NCI-H526 treated with DMSO at 0.1 percent for 48 hours (cell line): ENCODE measurements around the gene HIGD1B.

Experiments
- DNase-seq: peaks from one replicate; lab custom pipeline; 2025; lab: John Stamatoyannopoulos, UW

HIGD1B gene

DNA sequence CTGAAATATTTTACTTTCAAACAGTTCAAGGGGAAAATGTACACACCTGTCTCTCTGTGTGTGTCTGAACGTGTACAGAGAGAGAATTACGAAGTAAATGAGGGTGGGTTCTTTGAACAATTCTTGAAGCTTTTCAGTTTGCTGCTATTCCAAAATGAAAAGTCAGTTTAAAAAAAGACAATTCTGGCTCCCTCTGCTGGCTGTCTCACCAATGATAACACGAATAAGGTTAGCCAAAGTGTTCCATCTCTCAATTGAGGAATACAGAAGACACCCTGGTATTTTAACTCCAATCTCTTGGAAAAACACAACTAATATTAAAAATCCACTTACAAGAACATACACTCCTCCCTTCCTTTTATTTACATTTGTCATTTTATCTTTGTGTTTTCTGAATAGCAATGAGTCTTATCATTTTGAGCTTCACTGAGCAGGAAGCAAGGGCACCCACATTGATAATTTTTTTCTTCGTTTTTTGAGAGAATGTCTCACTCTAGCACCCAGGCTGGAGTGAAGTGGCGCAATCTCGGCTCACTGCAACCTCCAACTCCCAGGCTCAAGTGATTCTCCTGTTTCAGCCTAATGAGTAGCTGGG lies 31.0 kb downstream of the HIGD1B start:
- DNase-seq: peak; percentile 22

DNA sequence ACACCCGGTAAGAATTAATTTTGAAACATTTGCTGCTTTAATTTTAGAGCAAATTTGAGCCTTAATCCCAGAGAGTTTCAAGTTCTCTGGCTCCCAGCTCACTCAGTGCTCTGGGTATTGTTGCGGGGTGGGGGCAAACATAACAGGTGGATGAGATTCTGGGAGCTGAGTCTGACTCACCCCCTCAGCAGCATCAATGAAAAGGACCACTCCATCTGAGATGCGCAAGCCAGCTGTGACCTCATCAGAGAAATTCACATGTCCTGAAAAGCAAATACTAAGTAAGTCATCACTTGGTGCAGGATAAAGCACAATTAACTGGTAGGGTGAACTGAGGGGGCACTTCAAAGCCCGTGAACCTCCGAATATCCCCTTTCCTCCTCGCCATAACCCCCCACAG lies 31.7 kb downstream of the HIGD1B start:
- DNase-seq: no peak

DNA sequence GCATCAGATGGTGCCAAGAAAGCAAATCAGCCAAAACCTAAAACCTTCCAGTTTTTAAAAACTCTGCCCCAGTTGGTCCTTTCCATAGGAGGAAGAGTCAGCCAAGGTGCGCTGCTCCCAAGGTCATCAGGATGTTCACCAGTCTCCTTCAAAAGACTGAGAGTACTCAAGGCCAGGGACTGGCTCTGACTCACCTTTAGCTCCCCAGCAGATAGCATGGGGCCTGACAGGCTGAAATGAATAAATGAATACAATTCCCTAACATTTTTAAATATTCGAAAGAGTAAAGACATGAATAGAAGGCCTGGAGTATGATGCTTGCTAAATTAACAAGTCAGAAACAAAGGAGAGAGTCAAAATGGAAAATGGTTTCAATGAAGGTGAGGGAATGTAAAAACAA lies 32.4 kb downstream of the HIGD1B start:
- no peak for DNase-seq

DNA sequence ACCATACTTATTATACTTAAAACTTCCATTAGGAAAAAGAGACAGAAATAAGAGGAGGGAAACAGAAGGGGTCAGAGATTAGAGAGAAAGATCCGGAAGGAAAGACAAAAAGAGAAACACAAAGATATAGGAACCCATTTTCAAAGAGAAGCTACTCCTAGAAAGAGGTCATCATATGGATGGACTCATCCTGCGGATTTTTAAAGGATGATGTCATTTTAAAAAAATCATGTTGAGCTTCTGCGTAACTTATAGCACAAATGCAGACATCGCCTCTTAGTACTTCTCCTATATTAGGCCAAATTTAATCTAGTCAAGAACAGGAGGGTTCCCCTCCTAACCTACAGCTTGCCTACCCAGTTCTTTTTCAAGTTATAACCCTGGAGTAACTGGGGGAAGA lies 33.5 kb downstream of the HIGD1B start:
- DNase-seq: no peak

DNA sequence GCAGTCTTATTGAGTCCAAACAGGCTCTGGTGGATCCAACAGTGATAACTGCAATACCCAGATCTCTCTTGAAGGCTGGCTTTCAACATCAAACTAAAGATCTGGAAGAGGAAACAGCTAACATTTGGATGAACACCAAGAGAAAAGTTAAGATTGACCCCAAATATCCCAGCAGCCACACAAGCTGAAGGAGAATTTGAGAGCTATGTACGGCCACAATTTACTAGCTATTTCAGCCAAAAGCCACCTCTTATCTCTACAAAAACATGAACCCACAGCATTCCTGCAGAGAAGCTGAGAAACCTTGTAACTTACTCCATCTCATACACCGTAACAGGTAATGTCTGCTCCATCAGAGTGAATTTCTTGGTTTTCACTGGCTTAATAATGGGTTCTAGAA lies 37.3 kb downstream of the HIGD1B start:
- no peak for DNase-seq

DNA sequence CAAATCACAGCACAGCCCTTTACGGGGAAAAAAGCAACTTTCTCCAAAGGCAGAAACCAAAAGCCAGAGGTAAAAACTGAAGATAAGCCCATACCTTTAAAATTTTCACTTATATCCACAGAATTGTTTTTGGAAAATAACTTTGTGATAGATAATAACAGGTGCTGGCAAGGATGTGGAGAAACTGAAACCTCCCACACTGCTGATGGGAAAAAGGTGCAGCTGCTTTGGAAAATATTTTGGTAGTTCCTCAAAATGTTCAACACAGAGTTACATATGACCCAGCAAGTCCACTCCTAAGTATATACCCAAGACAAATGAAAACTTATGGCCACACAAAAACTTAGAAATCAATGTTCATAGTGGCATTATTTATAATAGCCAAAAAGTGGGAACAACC lies 39.3 kb downstream of the HIGD1B start:
- DNase-seq: no peak

DNA sequence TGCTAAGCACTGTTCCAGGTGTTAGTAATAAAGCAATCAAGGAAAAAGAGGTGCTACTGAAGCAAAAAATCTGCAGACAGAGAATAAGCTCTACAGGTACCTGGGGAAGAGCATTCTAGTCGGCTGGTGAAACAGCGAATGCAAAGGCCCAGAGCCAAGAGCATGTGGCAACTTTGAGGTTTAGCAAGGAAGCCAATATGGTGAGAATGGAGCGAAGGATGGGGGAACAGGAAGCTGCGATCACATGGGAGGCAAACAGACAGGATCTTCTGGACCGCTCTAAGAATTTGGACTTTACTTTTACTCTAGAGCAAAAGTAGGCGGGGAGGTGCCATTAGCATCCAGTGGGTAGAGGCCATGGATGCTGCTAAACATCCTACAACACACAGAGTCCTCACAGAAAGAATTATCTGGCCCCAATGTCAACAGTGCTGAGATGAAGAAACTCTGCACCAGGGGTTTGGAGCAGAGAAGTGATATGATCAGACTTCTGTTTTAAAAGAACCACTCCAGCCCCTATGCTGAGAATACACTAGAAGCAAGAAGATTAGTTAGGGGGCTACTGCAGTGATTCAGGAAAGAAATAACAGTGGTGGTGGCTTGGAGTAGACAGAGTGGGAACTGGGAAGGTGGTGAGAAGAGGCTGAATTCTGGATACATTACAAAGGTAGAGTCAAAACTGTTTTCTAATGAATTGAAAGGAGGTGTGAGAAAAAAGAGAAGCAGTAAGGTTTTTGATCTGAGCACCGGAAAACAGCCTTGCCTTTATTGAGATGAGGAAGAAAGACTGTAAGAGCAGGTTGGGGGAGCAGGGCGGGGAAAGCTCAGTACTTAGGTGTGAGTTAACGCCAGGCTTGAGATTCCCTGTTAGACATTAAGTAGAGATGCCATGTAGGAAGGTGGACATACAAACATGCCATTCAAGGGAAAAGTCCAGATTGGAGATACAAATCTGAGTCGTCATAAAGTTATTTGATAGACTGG lies 40.6 kb downstream of the HIGD1B start:
- DNase-seq: no peak

DNA sequence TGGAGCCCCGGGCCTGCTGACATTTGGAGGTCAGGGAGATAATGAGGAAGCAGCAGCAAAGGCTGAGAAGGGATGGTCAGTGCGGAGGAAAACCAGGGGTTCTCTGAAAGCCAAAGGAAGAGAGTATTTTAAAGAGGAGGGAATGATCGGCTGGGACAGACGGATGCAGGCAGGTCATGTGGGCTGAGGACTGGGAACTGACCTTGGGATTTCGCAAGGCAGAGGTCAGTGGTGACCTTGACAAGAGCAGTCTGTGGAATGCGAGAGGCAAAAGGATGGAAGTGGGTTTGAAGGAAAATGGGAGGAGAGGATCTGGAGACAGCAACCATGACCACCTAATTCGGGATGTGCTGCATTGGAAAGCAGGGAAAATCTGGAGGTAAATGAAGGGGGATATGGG lies 41.3 kb downstream of the HIGD1B start:
- DNase-seq: no peak

DNA sequence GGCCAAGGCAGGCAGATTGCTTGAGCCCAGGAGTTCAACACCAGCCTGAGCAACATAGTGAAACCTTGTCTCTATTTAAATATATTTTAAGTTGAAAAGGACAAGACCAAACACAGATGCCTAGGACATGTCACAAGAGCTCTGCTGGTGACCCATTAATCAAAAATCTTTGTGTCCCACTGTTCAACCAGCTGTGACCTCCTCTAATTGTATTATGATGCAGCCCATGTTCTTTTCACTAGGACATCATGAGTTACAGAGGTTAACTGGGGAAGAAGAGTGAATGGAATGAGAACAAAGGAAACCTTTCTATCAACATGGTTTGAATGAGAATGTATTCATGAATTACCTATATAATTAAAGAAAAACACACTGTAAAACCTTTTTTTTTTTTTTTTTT lies 44.6 kb downstream of the HIGD1B start:
- DNase-seq: no peak

DNA sequence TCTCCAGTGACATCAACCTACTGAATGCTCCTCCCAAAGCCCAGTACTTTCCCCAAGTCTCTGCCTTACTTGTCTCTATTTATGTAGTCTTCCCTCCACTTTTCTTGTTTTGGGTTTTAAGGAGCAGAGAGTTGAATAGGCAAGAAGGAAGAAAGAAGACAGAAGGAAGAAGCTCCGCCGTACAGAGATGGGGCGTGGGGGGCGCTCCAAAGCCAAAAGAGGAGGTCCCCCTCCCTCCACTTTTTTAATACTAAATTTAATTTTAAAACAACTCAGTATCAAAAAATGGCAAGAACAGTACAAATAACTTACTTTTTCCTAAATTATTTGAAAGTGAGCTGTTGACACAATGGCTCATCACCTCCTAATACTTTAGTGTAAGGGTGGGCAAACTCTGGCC lies 47.0 kb downstream of the HIGD1B start:
- DNase-seq: no peak

DNA sequence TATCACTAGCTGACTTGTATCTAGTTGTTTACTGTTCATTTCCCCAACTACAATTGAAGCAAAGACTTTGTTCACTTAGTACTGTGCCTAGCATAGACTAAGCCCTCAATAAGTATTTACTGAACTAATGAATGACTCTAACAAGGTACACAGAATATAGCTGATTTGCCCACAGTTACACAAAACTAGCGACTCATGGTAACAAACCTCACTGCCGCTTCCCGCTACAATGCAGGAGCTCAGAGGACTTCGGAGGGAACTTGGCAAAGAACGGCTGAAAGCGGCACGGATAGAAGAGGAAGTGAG lies 51.0 kb downstream of the HIGD1B start:
- no peak for DNase-seq

DNA sequence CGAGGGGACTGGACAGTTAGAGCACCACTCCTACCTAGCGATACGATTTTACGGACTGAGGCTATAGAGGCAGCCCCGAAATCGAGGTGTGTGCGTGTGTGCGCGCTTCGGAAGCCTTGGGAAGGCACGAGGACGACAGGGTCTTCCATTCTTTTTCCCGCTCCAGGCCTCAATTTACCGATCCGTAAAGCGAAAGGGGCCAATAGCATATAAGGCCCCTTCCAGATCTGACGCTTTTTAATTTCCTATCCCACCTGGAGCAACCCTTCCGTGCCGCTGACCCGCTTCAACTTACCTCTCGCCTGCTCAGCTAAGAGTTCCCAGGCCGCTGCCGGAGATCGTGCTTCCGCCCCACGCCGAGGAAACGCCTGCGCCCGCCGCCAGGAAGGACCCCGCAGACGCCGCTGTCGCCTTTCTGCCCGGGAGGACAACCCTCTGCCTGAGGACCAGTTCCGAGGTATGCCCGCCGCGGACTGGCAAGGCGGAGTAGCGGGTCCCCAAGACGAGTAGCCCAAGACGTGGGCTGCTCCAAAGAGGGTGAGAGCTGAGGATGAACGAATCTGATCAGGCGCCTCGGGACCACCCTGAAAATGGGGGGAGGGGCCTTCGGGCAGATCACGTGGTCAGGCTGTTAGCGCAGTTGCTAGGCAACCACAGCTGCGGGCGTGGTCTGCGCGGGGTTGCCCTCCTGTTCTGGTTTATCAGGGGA lies 51.5 kb downstream of the HIGD1B start, which contains the start of gene EFTUD2:
Gene EFTUD2, minus strand, starts transcription at position 372 of the 709 bp plus-strand sequence. CDS start 4,924 bp downstream, outside the sequence.
- DNase-seq: peak; percentile 96
